IPS DF 19.7 (cell line): ENCODE data around the gene ARHGEF16.

ENCODE experiments used
- DNase-seq: peaks from one replicate; pipeline ENCODE4 v3.0.0-alpha.2; 2013; ENCODE audit warnings: low read depth, low spot score

ARHGEF16 gene

GRCh38 chr1:3516911-3517675, 62.6 kb downstream of the ARHGEF16 start:
- no peak for DNase-seq

DNA sequence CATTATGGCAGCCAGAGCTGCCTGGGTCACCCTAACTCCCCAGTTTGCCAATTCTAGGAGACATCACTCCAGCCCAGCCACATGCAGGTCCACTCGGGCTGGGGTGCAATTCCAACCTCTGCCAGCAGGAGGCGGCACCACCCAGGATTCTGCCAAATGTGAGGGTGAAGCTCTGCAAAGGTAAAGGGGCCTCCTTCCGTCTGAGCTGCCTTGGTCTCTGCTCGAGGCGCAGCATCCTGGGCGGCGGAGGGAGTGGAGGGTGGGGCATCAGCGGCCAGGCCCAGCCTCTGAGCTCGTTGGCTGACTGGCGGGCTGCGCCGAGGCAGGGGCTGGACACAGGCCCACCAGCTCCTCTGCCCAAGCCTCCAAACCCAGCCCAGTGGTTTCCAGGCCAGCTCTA, 63.8 kb downstream of the ARHGEF16 start:
- DNase-seq, result no peak

GRCh38 chr1:3518756-3519155, 64.3 kb downstream of the ARHGEF16 start:
- no peak for DNase-seq

DNA sequence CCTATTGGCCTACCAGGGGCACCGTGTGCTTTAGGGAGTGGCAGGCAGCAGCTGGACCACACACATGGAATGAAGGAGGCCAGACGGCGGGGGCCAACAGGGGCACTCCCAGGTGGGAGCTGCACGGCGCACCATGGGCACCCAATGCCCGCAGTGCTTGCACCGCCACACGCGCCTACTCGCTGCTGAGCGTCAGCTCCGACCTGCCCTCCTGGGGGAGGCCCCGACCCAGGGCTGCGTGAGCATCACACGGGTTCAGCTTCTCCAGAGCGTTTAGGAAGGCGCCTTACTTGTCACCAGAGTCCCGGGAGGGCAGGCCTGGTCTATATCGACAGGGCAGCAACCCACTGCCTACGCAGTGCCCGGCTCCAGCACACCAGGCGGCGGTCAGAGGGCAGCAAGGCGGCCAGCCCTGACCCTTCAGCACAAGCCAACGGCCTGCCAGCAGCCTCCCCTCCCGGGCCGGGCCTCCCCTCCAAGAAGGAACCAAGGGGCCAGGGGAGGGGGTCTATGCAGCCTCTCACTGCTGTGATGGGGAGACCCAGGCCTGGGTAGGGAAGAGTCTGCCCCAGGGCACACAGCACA, 64.9 kb downstream of the ARHGEF16 start:
- no peak for DNase-seq

DNA sequence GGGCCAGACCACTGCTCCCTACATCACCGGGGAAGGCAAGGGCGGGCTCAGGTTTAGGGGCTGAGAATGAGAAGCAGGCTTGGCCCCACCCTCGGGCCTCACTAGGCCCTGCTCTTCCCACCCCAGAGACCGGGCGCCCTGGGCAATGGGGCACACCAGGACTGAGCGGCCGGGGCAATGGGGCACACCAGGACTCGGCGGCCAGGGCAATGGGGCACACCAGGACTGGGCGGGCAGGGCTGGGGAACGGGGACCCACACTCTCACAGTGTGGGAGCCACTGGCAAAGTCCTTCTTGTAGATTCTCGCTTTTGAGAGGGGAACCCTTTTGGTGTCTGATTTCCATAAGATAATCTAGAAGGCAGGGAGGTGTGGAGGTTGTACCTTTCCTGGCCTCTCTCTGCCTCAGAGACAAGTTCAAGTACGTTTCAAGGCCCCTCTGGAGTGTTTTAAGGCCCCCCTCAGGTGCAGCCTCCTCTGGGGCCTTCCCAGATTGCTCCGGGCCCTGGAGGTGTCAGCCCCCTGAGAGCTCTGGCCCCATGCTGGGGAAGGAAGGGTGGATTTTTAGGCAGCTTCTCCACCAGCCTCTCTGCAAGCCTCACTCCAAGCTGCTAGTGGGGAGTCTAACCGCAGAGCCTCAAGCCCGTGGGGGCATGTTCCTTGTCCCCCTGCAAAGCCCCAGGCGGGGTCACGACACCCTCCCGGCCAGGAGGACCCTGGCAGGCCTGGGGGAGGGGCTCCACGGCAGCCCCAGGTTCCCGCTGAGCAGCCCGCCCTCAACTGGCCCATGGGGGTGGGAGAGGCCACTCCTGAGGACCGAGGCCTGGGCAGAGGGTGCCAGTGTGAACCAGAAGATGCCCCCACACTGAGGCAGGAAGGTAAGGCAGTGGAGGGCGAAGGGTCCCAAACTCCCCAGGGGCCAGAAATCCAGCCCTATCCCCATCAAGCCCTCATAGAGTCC, 66.2 kb downstream of the ARHGEF16 start:
- no peak for DNase-seq

- no peak for DNase-seq
Observed at GRCh38 chr1:3521426-3521825, 67.0 kb downstream of the ARHGEF16 start.

- no peak for DNase-seq
Observed at GRCh38 chr1:3522112-3522511, 67.6 kb downstream of the ARHGEF16 start.

DNA sequence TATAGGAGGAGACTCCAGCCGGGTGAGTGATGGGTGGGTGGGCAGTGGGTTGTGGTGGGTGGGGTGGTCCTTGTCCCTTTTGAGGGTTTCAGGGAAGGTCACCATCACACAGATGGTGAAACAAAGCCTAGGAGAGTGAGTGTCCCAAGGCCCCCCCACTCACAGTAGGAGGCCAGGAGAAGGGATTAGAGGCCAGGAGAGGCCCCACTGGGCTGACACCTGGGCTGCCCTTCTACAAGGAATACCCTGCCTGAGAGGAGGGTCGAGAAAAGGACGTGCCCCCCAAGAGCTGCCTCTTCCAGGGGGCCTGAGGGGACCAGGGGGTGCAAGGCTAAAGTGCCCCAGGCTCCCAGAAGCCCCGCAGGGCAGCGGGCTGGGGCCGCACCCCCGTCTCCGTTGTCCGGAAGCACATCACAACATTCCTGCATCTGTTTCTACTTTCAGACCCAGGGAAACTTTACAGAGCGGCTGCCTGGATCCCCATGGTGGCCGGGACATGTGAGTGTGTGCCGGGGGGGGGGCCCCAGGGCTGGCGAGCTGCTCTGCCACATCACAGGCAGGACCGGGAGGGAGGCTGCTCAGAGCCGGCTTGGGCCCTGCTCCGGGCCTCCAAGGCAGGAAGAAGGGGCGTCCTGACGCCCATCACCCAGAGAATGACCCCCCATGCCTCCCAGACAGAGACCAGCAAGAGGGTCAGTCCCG, 68.2 kb downstream of the ARHGEF16 start:
- DNase-seq, result no peak

DNA sequence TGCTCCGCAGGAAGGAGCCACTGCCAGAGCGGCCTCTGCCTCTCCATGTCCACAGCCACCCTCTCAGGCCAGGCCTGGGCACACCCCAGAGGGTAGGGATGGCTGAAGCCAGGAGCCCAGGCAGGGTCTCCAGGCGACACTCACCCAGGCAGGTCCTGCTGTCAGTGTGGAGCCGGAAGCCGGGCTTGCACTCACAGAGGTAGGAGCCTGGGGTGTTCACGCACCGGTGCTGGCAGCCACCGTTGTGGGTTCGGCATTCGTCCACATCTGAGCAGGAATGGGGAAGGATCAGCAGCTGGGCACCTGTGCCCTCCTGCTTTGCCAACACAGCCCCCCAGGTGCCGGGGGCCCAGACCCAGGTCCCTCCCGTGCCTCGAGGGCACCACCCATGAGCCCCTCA, 69.5 kb downstream of the ARHGEF16 start:
- DNase-seq, result no peak

DNA sequence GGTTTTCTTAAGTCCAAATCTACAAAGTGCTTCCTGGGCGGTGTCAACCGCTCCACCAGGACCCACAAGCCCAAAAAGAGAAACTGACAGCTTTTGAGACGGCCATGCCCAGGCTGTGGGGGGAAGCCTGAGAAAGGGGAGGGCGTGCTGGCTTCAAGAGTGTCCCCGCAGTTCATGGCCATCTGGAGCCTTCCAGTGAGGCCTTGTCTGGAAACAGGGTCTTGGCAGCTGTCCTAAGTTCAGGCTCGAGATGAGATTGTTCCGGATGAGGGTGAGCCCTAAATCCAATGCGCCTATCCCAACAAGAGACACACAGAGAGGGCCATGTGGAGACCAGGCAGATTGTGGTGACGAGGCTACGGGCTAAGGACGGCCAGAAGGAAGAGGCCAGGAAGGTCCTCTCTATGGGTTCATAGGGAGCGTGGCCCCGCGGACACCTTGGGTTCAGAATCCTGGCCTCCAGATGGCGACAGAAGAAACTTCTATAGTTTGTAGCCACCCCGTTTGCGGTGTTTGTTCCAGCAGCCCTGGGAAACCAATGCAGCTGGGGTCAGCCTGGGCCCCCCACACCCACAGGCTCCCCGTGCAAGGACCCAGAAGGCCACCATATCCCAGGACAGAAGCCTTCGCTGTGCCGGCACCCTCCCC, 70.2 kb downstream of the ARHGEF16 start:
- no peak for DNase-seq

DNA sequence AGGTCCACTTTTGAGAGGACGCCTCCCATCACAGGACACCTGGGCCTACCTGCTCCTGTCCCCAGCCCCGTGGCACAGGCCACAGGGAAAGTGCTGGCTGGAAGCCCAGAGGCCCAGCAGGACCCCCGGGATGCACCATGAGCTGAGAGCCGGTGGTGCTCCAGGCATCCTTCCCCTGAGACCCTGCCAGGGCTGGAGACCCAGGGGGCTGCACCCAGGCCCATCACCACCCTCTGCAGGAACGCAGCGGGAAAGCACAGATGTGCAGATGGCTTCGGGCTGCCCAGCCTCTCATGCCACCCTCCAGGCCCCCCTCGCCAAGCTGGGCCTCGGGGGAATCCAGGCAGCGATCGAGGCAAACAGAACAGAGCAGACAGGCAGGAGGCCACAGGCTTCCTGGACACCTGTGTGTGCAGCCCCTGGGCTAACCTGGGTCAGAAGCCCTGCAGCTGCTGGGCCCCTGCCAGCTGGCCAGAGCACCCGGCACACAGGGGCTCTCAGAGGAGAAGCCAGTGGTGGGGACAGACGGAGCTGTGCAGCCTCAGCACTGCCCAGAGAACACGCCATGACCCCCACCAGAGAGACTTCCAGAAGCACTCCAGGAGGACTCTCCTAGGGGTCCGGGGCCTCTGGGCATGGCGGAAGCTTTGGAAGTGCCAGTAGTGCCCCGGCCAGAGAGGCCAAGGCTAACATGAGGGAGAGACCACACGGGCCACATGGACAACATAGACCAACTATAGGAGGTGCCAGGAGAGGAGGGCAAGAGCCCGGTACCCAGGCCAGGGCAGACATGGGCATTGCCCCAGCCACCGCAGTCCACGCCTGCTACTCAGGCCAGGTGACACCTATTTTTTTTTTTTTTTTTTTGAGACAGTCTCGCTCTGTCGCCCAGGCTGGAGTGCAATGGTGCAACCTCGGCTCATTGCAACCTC, 71.4 kb downstream of the ARHGEF16 start:
- DNase-seq, result no peak

DNA sequence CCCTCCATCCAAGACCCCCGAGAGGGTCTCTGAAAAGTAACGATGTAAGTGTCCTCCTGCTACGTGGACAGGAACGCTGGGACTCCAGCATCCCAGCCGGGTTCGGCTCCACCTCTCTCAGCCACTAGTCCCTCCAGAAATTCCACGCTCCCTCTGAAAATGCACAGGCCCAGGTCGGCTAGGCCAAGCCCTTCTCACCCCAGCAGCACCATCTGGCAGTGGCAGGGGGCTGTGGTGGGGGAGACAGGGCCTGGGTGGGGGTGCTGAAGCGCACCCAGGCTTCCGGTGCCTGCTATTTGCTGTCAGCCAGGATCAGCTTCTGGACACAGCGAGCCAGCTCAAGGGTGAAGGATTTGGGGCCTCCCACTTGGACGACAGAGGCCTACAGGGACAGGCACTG, 73.3 kb downstream of the ARHGEF16 start:
- DNase-seq, result no peak

GRCh38 chr1:3529099-3529729, 74.7 kb downstream of the ARHGEF16 start:
- no peak for DNase-seq

DNA sequence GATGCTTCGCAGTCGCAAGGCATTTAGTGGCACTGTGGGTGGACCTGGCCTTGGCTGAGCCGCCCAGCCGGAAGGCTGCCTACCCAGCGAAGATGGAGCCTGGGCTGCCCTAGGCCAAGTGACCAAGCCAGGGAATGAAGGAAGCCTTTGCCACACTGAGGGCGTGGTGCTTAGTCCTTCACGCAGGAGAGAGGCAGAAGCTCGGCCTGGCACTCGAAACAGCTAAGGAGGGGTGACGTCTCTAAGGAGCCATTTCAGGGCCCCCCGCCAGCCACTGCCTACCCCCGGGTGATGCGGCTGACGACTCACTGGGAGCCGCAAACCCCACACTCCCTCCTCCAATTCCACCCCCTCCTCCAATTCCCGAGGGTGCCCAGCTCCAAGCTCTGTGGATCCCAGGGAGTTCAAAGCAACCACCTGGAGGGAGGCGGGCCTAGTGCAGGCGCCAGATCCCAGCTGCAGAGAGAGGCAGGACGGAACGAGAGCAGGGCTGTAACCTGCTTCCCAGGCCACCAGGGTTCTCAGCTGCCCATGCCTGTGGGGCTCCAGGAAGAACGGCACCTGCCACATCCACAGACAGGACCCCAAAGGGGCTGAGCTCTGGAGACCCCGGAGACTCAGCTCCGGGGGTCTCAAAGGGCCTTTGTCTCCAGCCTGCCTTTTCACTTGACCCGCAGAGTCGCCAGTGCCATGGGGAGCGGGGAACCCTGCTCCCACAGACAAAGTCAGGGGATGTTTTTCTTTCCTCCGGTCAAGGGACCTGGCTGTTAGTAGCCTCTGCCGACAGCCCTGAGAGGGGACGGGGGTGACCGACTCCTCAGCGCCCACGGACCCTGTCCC, 75.8 kb downstream of the ARHGEF16 start:
- no peak for DNase-seq
